ENCODE data around the gene RANGRF. TPM values are rescaled to one million over a fixed set of nuclear protein-coding genes. Genes with fewer than 3 reads are reported as not detected.

The RANGRF gene
- total and polyA plus RNA-seq, 9 of the 15 experiments (the other 6 are each of a cell fraction or from before 2014, with no cell fraction given), result 7.6 to 60.0 (median 16.0) TPM

GRCh38 chr17:8248751-8249607 lies 39.5 kb upstream of the RANGRF start, which contains the start of gene PFAS (continued):
- TF ChIP-seq ZNF696 (CRISPR knock-in tag; conservative IDR thresholded peaks at IDR 0.05), result no peak
- TF ChIP-seq EHMT2 (IDR thresholded peaks at IDR 0.05), result no peak
- TF ChIP-seq IRF1 (CRISPR knock-in tag; IDR thresholded peaks at IDR 0.05; ENCODE audit: borderline replicate concordance), result no peak
- TF ChIP-seq EP400 (IDR thresholded peaks at IDR 0.05), result peak; percentile 99
- no peak for TF ChIP-seq SMAD3 (CRISPR knock-in tag; conservative IDR thresholded peaks at IDR 0.05)
- no peak for TF ChIP-seq ZNF239 (CRISPR knock-in tag; IDR thresholded peaks at IDR 0.05)
- no peak for TF ChIP-seq FOS (IDR thresholded peaks at IDR 0.05; ENCODE audit: extremely low read depth, insufficient read length)
- no peak for TF ChIP-seq XRCC3 (IDR thresholded peaks at IDR 0.05)
- no peak for TF ChIP-seq BRD9 (IDR thresholded peaks at IDR 0.05; ENCODE audit: low read depth, partially characterized antibody)
- TF ChIP-seq ZFP1 (CRISPR knock-in tag; IDR thresholded peaks at IDR 0.05), result no peak
- peak; percentile 86 for TF ChIP-seq CEBPG (CRISPR knock-in tag; IDR thresholded peaks at IDR 0.05)
- TF ChIP-seq CEBPG (tag; conservative IDR thresholded peaks at IDR 0.05 in 1 of 2, IDR thresholded peaks at IDR 0.05 in 1 of 2), result peak; percentile 48 to 86; a peak in 3 of 4 replicates
- no peak for TF ChIP-seq THAP7 (CRISPR knock-in tag; IDR thresholded peaks at IDR 0.05)
- no peak for TF ChIP-seq ZNF699 (CRISPR knock-in tag; IDR thresholded peaks at IDR 0.05; ENCODE audit: insufficient replicate concordance)
- TF ChIP-seq NRF1 (conservative IDR thresholded peaks at IDR 0.05 in 1 of 2, IDR thresholded peaks at IDR 0.05 in 1 of 2), result peak; percentile 56 to 68
- TF ChIP-seq ETS1 (conservative IDR thresholded peaks at IDR 0.05; ENCODE audit: control insufficient read depth, low read depth, low read length), result 0 out of 2 replicates have a peak, but pooled peaks have one; percentile 44
- TF ChIP-seq FOXK1 (CRISPR knock-in tag; IDR thresholded peaks at IDR 0.05; ENCODE audit: borderline replicate concordance), result no peak
- no peak for TF ChIP-seq ZSCAN29 (IDR thresholded peaks at IDR 0.05)
- TF ChIP-seq TEAD2 (tag; IDR thresholded peaks at IDR 0.05), result no peak
- TF ChIP-seq HEY1 (CRISPR knock-in tag; IDR thresholded peaks at IDR 0.05; ENCODE audit: borderline replicate concordance), result no peak
- TF ChIP-seq ZNF707 (CRISPR knock-in tag; conservative IDR thresholded peaks at IDR 0.05), result no peak
- peak; percentile 89 for TF ChIP-seq ATF3 (IDR thresholded peaks at IDR 0.05)
- no peak for TF ChIP-seq ATF3 (CRISPR knock-in tag; conservative IDR thresholded peaks at IDR 0.05)
- TF ChIP-seq ELK1 (CRISPR knock-in tag; IDR thresholded peaks at IDR 0.05), result no peak
- no peak for TF ChIP-seq TAF15 (IDR thresholded peaks at IDR 0.05; ENCODE audit: low read depth, low read length)

Measured in K562 (cell line).